OCI-LY3 (cell line): Measurements from ENCODE around the gene SLC6A4.

Experiments
- CTCF ChIP-seq: fragments of 200-600, 300-600 bp; sonication (generic); IDR thresholded peaks from 2 replicates; pipeline ENCODE4 v1.5.1; 2014; ENCODE audit warnings: antibody characterized with exemption, low read length, low read depth
- EZH2phosphoT487 ChIP-seq: fragments of 200-600 bp; shearing (Covaris generic); IDR thresholded peaks from 2 replicates; pipeline ENCODE4 v1.6.1; 2018; ENCODE audit warnings: antibody characterized with exemption, mixed run types, low read depth

GRCh38 chr17:30234964-30235363 is 533 bp downstream of the SLC6A4 start:
- TF ChIP-seq CTCF = no peak
- no peak for TF ChIP-seq EZH2phosphoT487
